GM18502 (cell line): Measurements from ENCODE around the gene SPATA16.
A peak's percentile ranks its signal among the peaks of the same experiment; 100 is the strongest.

ENCODE experiments used
- ATAC-seq: cut with Tn5 transposase; IDR thresholded peaks from one replicate; pipeline ENCODE4 v1.9.1; 2021; ENCODE audit warnings: mild to moderate bottlenecking; ENCODE audit not compliant: unreplicated experiment, poor library complexity

SPATA16 gene

DNA sequence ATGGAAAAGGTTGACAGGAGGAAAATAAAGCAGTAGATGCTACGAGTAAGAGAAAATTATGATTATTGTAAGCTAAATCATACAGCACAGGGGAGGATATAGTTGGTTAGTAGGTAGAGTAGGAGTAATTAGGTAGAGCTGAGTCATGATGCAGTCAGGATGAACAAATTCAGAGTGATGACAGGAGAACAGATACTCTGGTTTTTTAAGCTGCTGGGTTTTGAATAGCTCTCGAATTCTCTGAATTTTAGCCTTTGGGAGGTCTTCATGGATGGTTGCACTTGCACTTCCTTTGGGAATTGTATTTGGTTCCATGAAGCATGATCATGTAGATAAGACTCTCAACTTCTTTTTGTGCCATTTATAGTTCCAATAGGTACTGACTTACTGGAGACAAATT lies 294.3 kb downstream of the SPATA16 start:
- ATAC-seq = no peak

DNA sequence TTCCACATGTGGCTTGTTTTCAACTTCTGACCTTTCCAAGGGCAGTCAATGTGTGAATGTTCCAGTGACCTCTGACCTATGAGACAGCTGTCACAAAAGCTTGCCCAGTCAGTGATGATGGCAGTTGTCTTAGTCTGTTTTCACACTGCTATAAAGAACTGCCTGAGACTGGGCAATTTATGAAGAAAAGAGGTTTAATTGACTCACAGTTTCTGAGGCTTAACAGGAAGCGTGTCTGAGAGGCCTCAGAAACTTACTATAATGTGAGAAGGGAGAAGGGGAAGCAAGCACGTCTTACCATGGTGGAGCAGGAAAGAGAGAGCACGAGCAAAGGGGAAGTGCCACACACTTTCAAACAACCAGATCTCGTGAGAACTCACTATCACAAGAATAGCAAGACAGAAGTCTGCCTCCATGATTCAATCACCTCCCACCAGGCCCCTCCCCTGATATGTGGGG lies 294.9 kb downstream of the SPATA16 start:
- peak; percentile 87 for ATAC-seq

DNA sequence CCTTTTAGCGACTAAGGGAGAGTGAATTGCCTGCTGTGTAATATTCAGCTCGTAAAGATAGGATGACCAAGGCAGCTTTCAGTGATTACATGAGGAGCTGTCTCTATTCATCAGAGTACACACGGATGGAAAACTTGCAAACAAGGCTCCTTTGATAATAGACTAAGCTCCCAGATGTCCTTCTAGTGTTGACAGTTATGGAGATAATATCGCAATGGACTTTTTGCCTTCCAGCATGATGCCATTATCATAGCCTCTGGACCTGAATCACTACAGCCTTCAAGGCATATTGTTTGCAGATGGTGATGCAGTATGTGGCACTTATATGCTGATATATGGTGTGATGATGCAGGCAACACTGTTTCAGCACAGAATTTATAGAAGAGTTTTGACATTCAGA lies 296.6 kb downstream of the SPATA16 start:
- ATAC-seq = no peak

DNA sequence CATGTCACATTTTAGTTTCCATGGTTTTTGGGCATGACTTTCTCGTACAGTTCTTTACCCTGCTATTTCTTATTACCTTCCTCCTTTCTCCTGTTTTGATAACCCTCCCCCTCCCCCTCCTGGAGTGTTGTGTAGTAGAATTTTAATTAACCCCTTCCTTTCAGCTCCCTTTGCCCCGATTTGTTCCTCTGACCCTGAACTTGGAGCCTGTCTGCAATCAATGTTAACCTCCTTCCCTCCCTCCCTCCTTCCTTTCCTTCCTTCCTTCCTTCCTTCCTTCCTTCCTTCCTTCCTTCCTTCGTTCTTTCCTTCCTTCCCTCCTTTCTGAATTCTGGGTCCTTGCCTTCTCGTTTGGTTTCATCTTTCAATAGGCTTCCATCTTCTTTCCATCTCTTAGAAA lies 300.1 kb downstream of the SPATA16 start:
- ATAC-seq = no peak

DNA sequence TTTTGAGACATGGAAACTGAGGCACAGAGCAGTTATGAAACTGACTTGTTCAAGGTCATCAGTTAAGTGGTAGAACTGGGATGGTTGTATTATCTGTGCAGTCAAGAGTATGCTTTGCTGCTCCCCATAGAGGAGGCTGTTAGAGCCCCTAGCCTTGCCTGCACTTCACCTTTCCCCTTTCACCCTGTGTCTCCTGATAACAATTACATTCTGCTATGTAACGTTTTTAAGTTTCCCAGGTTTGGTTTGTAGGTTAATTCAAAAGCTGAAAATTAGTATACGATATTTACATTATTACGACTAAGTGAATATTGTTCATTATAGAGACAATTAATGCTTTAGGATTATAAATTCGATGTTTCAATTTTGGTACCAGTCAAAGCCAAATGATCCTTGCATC lies 300.6 kb downstream of the SPATA16 start:
- ATAC-seq = no peak

DNA sequence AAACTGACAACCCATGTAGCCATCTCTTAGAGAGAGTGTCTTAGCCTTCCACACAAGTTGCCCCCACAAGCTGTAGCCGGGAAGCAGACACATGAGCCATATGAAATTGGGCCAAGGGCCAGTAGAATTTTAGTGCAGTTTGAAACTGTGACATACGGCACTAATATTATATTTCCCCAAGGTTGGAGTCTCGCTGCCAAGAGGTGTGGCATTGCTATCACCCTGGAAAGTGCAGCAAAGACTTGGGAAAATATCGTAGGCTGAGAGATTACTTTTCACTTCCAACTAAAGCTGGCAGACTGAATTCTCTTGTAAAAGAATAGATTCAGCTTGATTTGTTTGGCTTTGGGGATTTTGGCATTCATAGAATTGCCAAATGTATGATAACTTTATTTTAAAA lies 301.4 kb downstream of the SPATA16 start:
- no peak for ATAC-seq
